Spleen (tissue), 11 donors: ENCODE data around the gene IQCE. TPM values are rescaled to one million over a fixed set of nuclear protein-coding genes. Genes with fewer than 3 reads are reported as not detected.
A peak's percentile ranks its signal among the peaks of the same experiment; 100 is the strongest.

Experiments used
- DNase-seq: peaks from one replicate; pipeline ENCODE4 v3.0.0-alpha.2; 2020
- H3K27ac ChIP-seq, 8 donors: fragments of 200-600 bp; sonication (generic) in 7 of 8; 1 replicate in 4 of 8; 2 replicates in 4 of 8; pipeline versions ENCODE4 v1.5.0 to v1.8.0; 2016 to 2021; ENCODE audit warnings: inconsistent platforms in 4 of 8, mild to moderate bottlenecking in 4 of 8, moderate library complexity in 1 of 8
- H3K27me3 ChIP-seq, 7 donors: fragments of 200-600 bp; sonication (generic) in 6 of 7; replicated peaks in 1 of 7; 1 replicate in 4 of 7; 2 replicates in 3 of 7; pipeline versions ENCODE4 v1.5.0 to v1.8.0; 2016 to 2021; ENCODE audit warnings: inconsistent platforms in 3 of 7, mild to moderate bottlenecking in 1 of 7
- H3K36me3 ChIP-seq, 6 donors: fragments of 200-600 bp; sonication (generic) in 5 of 6; 1 replicate in 4 of 6; 2 replicates in 2 of 6; pipeline versions ENCODE4 v1.5.0 to v1.8.0; 2016 to 2021; ENCODE audit warnings: inconsistent platforms in 2 of 6
- H3K4me1 ChIP-seq, 6 donors: fragments of 200-600 bp; sonication (generic) in 5 of 6; 1 replicate in 3 of 6; 2 replicates in 3 of 6; pipeline versions ENCODE4 v1.5.0 to v1.8.0; 2016 to 2021; ENCODE audit warnings: inconsistent platforms in 3 of 6
- H3K4me3 ChIP-seq, 8 donors: fragments of 200-600 bp; sonication (generic) in 7 of 8; 1 replicate in 4 of 8; 2 replicates in 4 of 8; pipeline versions ENCODE4 v1.5.0 to v1.8.0; 2016 to 2021; ENCODE audit warnings: inconsistent platforms in 4 of 8, mild to moderate bottlenecking in 4 of 8, moderate library complexity in 2 of 8
- H3K9me3 ChIP-seq, 8 donors: fragments of 200-600 bp; sonication (generic) in 7 of 8; 1 replicate in 4 of 8; 2 replicates in 4 of 8; pipeline versions ENCODE4 v1.5.0 to v1.8.0; 2016 to 2021; ENCODE audit warnings: inconsistent platforms in 4 of 8
- CTCF ChIP-seq, 11 experiments: fragments of 200-600 bp in 7 of 11; fragments of 450-650 bp in 4 of 11; sonication (generic) in 4 of 11; IDR thresholded peaks in 8 of 11; conservative IDR thresholded peaks in 3 of 11; 1 replicate in 7 of 11; 2 replicates in 4 of 11; pipeline versions ENCODE4 v1.4.0 to v1.8.0; 2016 to 2021; ENCODE audit warnings: antibody characterized with exemption in 11 of 11, inconsistent platforms in 4 of 11, mild to moderate bottlenecking in 1 of 11
- POLR2A ChIP-seq, 3 donors: fragments of 450-650 bp; IDR thresholded peaks; one replicate each; pipeline ENCODE4 v1.5.1; 2017; ENCODE audit warnings: antibody characterized with exemption in 3 of 3, mild to moderate bottlenecking in 1 of 3
- POLR2AphosphoS5 ChIP-seq, 3 donors: sonication (generic); formaldehyde crosslinking; IDR thresholded peaks; one replicate each; pipeline ENCODE4 v1.5.1; 2017; ENCODE audit warnings: antibody characterized with exemption in 3 of 3
- WGBS, 5 donors: extraction: QIAGEN DNeasy Blood & Tissue Kit in 3 of 5; methylation state at CpG; one replicate each; pipeline versions ENCODE4 v1.1.5 to v1.1.7; 2013 to 2018; 5-methylcytosine and 5-hydroxymethylcytosine counted together
- intact Hi-C: fragments of 100-400 bp; cut with DNase I; formaldehyde crosslinking; loops from one replicate; pipeline ENCODE4 v1.15.0; 2023; ENCODE audit warnings: low total_unique reads
- polyA plus RNA-seq, 3 donors: library from polyadenylated mRNA; stranded (reverse); fragments of 200-250 nt; gene quantifications; one replicate each; pipeline ENCODE4 v1.2.1, GENCODE V29; 2013
- total RNA-seq, 7 donors: library from RNA; depleted of rRNA in 3 of 7; stranded (reverse); fragments of >200 nt in 3 of 7; fragmentation: NEBNext Ultra II Directional in 4 of 7; extraction: Animal tissue kit (Norgen Biotek cat#: 25700) in 4 of 7; gene quantifications; one replicate each; pipeline versions ENCODE4 v1.1.0 to v1.2.1, GENCODE V29; 2016 to 2021
- donor health status: healthy with polysubstance abuse.
- donor health status: DM: no; HTN: no; CAD: no; lungs with moderate emphysema.
- donor health status: DM: no; HTN: no; CAD: no.
- donor health status: Bipolar disorder and iron deficiency.
- donor health status: healthy.
- donor health status: DM: no; HTN: no; CAD: no.
- donor health status: DM: yes; HTN: yes; CAD: no.

The IQCE gene
- total and polyA plus RNA-seq, 10 donors, result 1.2 to 17.1 (median 11.4) TPM

- DNase-seq, result peak; percentile 86
- peak overlapping the region; percentile 43 to 96 (median 60) for H3K27ac ChIP-seq
- H3K9me3 ChIP-seq, result no peaks in the 10 kb centered on the region
- peak overlapping the region in 4 of 8 donors; percentile 70 to 89 (median 74) for H3K4me3 ChIP-seq
- peaks cover 0 to 22% (median 0%) of the 10 kb centered on the region in 7 donors for H3K27me3 ChIP-seq
- H3K36me3 ChIP-seq, result peaks cover 0 to 45% (median 23%) of the 10 kb centered on the region in 6 donors
- intact Hi-C loops, result no loop called here
- TF ChIP-seq POLR2A (IDR thresholded peaks at IDR 0.05), result no peak
- TF ChIP-seq POLR2AphosphoS5 (IDR thresholded peaks at IDR 0.05), result peak in 2 of 3 donors; percentile 52 to 71
- H3K4me1 ChIP-seq, result peaks cover 71 to 94% (median 93%) of the 10 kb centered on the region in 6 donors
- 52 to 61% (median 54%) methylated on average over 17 to 51 of the region's 51 CpGs for WGBS, 5 donors
Measured at GRCh38 chr7:2523941-2524807, 34.6 kb upstream of the IQCE start.

GRCh38 chr7:2524808-2525657, 33.7 kb upstream of the IQCE start:
- Histone ChIP-seq H3K4me3 (peak overlapping the region in 1 of 8 donors; percentile 13), H3K4me1 (peaks cover 79 to 100% (median 100%) of the 10 kb centered on the region in 6 donors), H3K27ac (peak overlapping the region in 5 of 8 donors; percentile 29 to 96 (median 94)), H3K9me3 (no peaks in the 10 kb centered on the region), H3K36me3 (peaks cover 0 to 45% (median 23%) of the 10 kb centered on the region in 6 donors), H3K27me3 (peaks cover 0 to 21% (median 0%) of the 10 kb centered on the region in 7 donors)
- no peak for DNase-seq
- 82 to 86% (median 84%) methylated on average over 35 to 53 of the region's 53 CpGs for WGBS, 5 donors
- intact Hi-C loops, result no loop called here
- no peak for TF ChIP-seq POLR2A (IDR thresholded peaks at IDR 0.05)
- peak in 1 of 3 donors; percentile 36 for TF ChIP-seq POLR2AphosphoS5 (IDR thresholded peaks at IDR 0.05)

- peaks cover 0 to 12% (median 0%) of the 10 kb centered on the region in 7 donors for H3K27me3 ChIP-seq
- DNase-seq, result peak; percentile 87
- no peaks in the 10 kb centered on the region for H3K9me3 ChIP-seq
- no peak for TF ChIP-seq POLR2A (IDR thresholded peaks at IDR 0.05)
- TF ChIP-seq POLR2AphosphoS5 (IDR thresholded peaks at IDR 0.05), result peak in 2 of 3 donors; percentile 25 to 42
- TF ChIP-seq CTCF (IDR thresholded peaks at IDR 0.05 in 8 of 11, conservative IDR thresholded peaks at IDR 0.05 in 3 of 11), result no peak
- peaks cover 88 to 100% (median 100%) of the 10 kb centered on the region in 6 donors for H3K4me1 ChIP-seq
- WGBS, 5 donors, result 78 to 92% (median 85%) methylated on average over 16 to 36 of the region's 36 CpGs
- intact Hi-C loops, result no loop called here
- peak overlapping the region in 6 of 8 donors; percentile 29 to 96 (median 74) for H3K27ac ChIP-seq
- H3K4me3 ChIP-seq, result peak overlapping the region in 1 of 8 donors; percentile 13
- H3K36me3 ChIP-seq, result peaks cover 0 to 45% (median 23%) of the 10 kb centered on the region in 6 donors
Measured at GRCh38 chr7:2525658-2526630, 32.8 kb upstream of the IQCE start.

GRCh38 chr7:2526659-2527504, 31.9 kb upstream of the IQCE start:
- TF ChIP-seq POLR2AphosphoS5 (IDR thresholded peaks at IDR 0.05) (peak in 1 of 3 donors; percentile 7), POLR2A (IDR thresholded peaks at IDR 0.05) (no peak), CTCF (IDR thresholded peaks at IDR 0.05 in 8 of 11, conservative IDR thresholded peaks at IDR 0.05 in 3 of 11) (no peak)
- Histone ChIP-seq H3K4me3 (no peak overlapping the region), H3K9me3 (no peaks in the 10 kb centered on the region), H3K36me3 (peaks cover 0 to 45% (median 23%) of the 10 kb centered on the region in 6 donors), H3K27ac (peak overlapping the region in 4 of 8 donors; percentile 13 to 96 (median 94)), H3K4me1 (peaks cover 80 to 100% (median 97%) of the 10 kb centered on the region in 6 donors), H3K27me3 (peaks cover 0 to 3% (median 0%) of the 10 kb centered on the region in 7 donors)
- DNase-seq, result peak; percentile 78
- intact Hi-C loops, result no loop called here
- WGBS, 5 donors, result 89 to 94% (median 91%) methylated on average over 32 to 40 of the region's 40 CpGs
